Epithelial cell of proximal tubule (primary cell): ENCODE data around the gene PRR36. TPM values are rescaled to one million over a fixed set of nuclear protein-coding genes. Genes with fewer than 3 reads are reported as not detected.

Experiments
- DNase-seq: peaks from one replicate; pipeline ENCODE4 v3.0.0-alpha.2; 2011; ENCODE audit warnings: low read depth
- H3K4me3 ChIP-seq: 2 replicates; pipeline ENCODE4 v1.5.1; 2011; ENCODE audit warnings: low read depth, mild to moderate bottlenecking, low read length
- total RNA-seq: library from RNA; depleted of rRNA; stranded (reverse); fragments of >200 nt; gene quantifications from 2 replicates; pipeline ENCODE4 v1.2.3, GENCODE V29; 2015
- TF ChIP-seq, protein P1 (sequence below): conservative IDR thresholded peaks from 2 replicates; pipeline ENCODE4 v1.5.1; 2012; ENCODE audit warnings: low read depth, mild to moderate bottlenecking, low read length

Gene PRR36
- total RNA-seq, 1 donor from 2014 or later: 0.81 TPM

DNA sequence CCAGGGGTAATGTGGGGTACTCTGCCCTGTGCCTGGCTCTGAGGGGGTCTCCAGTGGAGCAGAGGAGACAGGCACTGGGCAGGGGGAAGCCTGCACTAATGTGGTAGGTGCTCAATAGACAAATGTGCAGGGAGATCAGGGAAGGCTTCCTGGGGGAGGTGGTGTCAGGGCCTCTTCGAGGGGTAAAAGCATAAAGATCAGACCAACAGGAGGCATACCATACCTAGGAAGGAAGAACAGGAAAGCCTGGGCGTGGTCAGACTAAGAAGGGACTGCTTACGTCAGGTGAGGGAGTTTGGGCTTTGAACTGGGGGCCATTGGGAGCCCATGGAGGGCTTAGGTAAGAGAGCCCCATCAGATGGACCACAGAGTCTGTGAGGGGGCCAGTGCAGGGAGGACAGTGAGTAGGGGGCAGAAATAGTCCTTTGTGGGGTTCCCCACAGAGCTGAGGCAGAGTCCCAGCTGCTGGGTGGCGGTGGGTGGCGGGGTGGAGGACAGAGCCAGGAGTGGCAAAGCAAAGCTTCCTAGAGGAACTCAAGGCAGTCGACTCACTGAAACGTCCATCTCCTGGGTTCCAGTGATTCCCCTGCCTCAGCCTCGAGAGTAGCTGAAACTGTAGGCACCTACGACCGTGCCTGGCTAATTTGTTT lies 8.8 kb downstream of the PRR36 start:
- H3K4me3 ChIP-seq: no peak overlapping the region
- TF ChIP-seq, protein P1, sequence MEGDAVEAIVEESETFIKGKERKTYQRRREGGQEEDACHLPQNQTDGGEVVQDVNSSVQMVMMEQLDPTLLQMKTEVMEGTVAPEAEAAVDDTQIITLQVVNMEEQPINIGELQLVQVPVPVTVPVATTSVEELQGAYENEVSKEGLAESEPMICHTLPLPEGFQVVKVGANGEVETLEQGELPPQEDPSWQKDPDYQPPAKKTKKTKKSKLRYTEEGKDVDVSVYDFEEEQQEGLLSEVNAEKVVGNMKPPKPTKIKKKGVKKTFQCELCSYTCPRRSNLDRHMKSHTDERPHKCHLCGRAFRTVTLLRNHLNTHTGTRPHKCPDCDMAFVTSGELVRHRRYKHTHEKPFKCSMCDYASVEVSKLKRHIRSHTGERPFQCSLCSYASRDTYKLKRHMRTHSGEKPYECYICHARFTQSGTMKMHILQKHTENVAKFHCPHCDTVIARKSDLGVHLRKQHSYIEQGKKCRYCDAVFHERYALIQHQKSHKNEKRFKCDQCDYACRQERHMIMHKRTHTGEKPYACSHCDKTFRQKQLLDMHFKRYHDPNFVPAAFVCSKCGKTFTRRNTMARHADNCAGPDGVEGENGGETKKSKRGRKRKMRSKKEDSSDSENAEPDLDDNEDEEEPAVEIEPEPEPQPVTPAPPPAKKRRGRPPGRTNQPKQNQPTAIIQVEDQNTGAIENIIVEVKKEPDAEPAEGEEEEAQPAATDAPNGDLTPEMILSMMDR: no peak
- DNase-seq: no peak

DNA sequence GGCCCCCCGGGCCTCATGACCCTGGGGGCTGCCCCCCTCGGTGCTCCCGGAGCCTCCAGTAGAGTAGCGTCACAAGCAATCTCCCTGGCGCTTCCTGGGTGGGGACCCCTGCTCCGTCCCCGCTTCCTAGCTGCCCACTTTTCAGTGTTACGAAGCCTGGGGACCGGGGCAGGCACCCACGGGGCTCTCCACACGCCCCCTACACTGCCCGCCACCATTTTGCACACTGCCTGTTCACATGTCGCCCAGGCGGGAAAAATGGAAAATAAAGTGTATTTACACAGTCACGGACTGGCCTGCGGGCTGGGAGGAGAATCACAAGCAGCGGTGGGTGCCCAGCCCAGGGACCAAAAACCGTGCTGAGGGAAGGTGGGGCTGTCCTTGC lies 9.5 kb downstream of the PRR36 start:
- TF ChIP-seq, protein P1: no peak
- no peak for DNase-seq
- H3K4me3 ChIP-seq: no peak overlapping the region

DNA sequence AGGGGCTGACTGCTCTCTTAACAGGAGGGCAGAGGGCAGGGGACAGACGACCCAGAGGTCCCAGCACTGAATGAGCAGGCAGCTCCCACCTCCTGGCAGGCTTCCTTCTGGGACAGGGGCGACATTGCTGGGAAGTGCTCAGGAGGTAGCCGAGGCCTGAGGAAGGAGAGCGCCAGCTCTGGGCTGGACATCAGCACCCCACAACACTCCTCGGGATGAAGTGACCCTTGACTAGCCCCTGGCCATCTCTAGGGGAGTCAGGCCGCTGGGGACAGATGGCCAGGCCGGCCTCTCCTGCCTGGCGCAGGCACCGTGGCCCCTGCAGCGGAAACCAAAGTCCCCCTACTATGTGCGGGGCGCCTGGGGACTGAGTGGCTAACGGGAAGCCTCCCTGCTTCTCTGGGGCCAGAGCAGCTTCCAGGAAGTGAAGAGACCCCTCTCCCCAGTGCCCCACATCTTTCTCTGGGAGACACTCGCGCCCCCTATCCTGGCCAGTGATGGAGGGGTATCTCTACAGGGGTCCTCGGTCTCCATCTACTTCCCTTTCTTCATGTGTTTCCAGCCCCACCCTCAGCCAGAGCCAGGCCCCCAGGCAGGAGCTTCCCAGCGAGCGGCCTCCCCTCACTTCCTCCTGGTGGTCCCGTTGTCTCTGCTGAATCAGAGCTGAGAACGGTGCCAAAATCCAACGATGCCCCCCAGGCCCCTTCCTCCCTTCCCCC lies 10.1 kb downstream of the PRR36 start:
- no peak overlapping the region for H3K4me3 ChIP-seq
- no peak for DNase-seq
- TF ChIP-seq, protein P1: no peak

DNA sequence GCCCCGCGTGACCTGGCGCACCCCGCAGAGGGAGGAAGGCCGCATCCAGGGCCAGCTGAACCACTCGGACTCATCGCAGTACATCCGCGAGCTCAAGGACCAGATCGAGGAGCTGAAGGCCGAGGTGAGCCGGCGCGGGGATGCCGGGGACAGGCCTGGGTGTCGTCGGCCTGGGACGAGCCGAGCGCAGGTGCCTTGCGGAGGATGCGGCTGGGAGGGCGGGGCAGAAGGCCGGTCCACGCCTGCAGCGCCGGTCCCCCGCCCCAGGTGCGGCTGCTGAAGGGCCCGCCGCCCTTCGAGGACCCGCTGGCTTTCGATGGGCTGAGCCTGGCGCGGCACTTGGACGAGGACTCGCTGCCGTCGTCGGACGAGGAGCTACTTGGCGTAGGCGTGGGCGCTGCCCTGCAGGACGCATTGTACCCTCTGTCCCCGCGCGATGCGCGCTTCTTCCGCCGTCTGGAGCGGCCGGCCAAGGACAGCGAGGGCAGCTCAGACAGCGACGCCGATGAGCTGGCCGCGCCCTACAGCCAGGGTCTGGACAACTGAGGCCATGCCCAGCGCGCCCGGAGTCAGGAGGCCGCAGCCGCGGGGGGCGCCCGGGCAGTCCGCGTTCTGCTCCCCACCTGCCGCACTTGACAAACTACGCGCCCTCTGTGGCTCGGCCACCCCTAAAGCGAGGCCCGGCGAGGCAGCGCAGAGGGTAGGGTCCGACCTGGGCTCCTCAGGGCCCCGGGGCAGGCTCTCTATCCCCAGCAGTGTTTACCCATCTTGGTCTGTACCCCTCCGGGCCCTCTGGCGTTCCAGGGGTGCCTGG lies 10.8 kb downstream of the PRR36 start:
- TF ChIP-seq, protein P1: no peak
- DNase-seq: no peak
- no peak overlapping the region for H3K4me3 ChIP-seq

DNA sequence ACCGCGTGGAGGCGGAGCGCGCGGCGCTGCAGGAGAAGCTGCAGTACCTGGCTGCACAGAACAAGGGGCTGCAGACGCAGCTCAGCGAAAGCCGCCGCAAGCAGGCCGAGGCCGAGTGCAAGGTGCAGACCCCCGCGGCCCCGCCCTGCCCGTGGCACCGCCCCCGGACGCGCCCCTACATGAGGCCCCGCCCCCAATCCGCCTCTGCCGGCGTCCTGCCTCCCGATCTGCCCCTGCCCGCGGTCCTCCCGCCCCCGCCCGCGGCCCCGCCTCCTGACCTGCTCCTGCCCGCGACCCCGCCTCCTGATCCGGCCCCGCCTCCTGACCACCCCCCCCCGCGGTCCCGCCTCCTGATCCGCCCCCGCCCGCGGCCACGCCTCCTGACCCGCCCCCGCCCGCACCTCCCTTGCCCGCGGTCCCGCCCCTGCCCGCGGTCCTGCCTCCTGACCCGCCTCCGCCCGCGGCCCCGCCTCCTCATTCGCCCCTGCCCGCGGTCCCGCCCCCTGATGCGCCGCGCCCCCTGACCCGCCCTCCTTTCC lies 11.7 kb downstream of the PRR36 start:
- TF ChIP-seq, protein P1: no peak
- peak overlapping the region; percentile 16 for H3K4me3 ChIP-seq
- DNase-seq: no peak

DNA sequence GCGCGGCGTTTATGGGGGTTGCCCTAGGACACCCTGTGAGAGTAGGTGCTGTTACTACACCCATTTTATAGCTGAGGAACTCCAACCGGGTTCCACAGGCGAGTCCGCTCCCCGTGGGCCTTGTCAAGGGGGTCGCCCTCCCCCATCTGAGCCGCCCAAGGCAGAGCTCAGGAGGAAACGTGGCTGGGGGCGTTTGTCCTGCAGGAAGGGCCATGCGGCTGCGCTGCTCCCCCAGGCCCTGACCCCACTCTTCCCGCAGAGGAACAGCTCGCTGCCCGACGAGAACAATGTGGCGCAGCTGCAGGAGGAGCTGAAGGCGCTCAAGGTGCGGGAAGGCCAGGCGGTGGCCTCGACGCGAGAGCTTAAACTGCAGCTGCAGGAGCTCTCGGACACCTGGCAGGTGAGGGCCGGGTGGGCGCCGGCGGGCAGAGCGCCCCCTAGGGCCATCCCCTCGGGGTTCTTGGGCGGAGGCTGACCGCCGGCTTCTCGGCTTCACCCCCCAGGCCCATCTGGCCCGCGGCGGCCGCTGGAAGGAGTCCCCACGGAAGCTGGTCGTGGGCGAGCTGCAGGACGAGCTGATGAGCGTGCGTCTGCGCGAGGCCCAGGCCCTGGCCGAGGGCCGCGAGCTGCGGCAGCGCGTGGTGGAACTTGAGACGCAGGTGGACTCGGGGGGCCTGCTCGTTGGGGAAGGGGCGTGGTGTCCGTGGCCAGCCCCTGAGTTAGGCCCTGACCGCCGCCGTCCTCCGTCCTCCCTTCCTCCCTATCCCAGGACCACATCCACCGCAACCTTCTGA lies 12.4 kb downstream of the PRR36 start:
- H3K4me3 ChIP-seq: peak overlapping the region; percentile 16
- TF ChIP-seq, protein P1: no peak
- DNase-seq: no peak
